HG03196 (cell line): ENCODE measurements around the gene FOXO3.

Source experiments
- ATAC-seq: cut with Tn5 transposase; IDR thresholded peaks from one replicate; pipeline ENCODE4 v1.9.1; 2021; ENCODE audit not compliant: unreplicated experiment

FOXO3 gene

DNA sequence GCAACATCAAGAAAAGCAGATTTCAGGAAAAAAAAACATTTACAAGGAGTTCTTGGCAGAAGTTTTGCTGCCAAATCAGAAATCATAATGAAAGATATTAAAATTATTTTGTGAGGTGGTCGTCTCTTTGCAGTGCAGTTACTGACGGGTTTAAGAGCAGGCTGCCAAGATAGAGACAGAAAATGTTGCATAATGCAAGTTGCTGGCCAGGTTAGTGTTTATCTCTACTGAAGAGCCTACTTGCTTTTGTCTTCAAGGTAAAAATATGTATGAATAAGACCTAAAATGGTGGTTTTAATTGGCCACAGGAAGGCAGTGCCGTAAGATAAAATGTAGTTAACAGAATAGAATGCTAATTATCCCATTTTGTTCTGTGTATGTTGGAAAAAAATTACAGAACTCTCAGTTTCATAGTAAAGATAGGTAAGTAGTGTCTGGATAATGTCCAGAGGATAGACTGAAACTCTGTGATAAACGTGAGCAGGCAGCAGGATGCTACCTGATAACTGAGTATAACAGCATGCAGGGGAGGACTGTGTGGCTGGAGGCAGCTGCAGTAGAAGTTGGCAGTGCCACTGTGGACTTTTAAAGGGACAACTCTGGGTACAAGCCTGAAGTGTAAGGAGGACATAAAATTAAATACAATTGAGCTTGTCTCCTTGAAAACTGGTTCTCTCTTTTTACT is 13.9 kb downstream of the FOXO3 start:
- no peak for ATAC-seq

- ATAC-seq = no peak
Measured at GRCh38 chr6:108575905-108576494, 15.3 kb downstream of the FOXO3 start.

DNA sequence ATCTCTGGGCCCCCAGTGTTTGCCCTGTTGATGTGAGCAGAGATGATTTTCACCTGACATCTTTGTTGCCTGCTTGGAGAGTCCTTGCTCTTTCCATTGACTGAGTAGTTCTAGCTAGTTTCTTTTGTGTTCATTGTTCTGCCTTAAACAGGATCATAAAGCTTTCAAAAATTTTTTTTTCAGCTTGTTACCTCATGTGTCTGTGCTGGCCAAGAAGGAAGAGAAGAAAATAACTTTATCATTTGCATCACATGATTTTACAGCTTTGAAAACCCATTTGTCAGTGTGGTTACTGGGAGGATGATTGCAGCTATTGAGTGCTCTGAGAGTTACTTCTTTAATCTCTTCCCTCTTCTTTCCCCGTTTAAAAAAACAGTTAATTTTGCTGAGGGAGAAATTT is 16.0 kb downstream of the FOXO3 start:
- no peak for ATAC-seq

DNA sequence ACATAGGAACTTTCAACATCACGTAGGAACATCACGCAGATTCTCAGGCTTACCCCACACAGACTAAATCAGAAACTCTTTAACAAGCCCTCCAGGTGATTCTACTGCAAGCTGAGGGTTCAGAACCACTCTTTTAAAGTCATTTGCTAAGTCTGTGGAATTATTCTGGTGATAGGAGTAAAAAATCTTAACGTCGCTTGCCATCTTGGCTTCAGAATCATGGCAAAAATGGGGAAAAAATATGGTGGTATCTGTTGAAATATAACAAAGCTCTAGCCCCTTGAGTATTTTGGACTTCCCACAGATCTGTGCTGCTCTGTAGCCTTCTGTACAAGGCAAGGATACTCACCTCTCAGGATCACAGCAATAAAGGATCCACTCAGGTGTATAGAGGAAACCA is 17.4 kb downstream of the FOXO3 start:
- ATAC-seq = no peak

DNA sequence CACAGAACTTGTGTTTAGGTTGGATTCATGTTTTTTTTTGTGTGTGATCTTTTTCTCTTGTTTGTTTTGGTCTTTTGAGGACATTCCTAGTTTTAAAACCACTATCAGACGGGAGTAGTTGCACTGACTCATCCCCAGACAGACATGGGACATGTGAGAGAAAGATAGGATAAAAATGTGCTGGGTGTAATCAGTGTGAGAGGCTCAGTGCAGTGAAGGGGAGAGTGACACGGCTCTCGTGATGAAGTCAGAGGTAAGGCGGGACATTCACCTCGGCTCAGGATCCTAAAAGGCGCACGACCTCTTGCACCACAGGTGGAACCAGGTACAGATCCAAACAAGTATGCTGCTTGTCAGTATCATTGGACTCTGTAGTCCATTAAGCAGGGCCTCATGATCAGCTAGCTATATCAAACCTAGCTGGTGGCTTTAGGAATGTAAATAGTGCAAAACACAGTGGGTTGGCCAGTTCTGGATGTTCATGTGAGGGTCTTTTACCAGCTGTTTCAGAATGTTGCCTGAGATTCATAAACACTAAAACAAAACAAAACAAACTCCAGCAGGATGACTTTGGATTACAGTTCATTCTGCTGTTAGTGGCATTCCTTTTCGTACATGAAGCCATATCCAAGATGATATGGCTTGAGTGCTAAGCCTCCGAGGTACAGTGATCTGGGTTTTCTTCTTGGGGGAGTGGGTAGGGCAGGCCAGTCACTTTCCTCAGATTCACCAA is 18.0 kb downstream of the FOXO3 start:
- no peak for ATAC-seq

GRCh38 chr6:108579328-108579721 is 18.6 kb downstream of the FOXO3 start:
- ATAC-seq = no peak

- ATAC-seq = no peak
Measured at GRCh38 chr6:108580646-108581045, 19.9 kb downstream of the FOXO3 start.

DNA sequence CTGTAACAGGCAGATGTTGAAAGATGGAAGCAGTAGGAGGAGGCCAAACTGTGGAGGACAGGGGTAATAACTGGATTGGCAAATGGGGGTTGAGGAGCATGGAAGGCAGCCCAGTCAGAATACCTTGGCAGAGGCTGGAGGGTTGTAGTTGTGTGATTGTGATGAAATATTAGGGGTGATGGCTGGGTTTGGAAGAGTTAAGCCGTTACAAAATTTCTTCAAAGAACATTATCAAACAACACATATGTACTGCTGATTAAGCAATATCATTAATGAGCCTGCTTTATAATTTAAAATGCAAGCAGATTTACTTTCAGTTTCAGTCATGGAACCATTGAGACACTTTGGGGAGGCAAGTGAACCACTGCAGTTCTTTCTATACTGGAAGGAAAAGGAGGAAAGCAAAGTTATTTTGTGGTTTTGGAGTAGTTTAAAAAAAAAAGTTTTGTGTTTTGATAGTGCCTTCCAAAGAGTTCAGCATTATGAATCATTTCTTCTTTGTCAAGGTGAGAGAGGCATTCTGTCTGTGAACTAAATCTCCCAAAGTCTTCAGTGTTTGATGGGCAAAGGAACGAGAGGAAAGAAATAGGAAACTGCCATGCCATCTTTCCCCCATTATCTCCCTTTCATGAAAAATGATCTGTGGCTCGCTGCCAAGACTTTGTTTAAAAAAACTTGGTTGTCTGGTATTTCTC is 20.7 kb downstream of the FOXO3 start:
- no peak for ATAC-seq

GRCh38 chr6:108581932-108582475 is 21.3 kb downstream of the FOXO3 start:
- ATAC-seq = no peak

GRCh38 chr6:108582618-108583017 is 21.9 kb downstream of the FOXO3 start:
- no peak for ATAC-seq

DNA sequence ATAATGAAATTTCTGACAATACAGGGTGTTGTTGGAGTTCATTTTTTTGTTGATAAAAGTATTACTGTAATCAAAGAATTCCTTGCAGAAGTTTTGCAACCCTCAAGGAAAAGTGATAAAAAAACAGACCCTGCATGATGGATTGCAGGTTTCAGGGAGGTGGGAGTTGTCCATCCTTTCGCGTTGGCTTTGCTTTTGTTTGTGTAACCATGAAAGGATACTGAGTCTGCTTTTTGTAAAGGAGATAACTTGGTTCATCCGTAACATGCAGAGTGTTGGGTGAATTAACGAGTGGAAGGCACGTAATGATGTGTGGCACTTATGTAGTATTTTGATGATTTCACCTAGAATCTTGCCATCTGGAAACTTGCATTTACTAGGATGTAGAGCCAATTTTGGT is 23.6 kb downstream of the FOXO3 start:
- no peak for ATAC-seq

GRCh38 chr6:108585359-108585758 is 24.6 kb downstream of the FOXO3 start:
- no peak for ATAC-seq

GRCh38 chr6:108585921-108586536 is 25.3 kb downstream of the FOXO3 start:
- no peak for ATAC-seq

DNA sequence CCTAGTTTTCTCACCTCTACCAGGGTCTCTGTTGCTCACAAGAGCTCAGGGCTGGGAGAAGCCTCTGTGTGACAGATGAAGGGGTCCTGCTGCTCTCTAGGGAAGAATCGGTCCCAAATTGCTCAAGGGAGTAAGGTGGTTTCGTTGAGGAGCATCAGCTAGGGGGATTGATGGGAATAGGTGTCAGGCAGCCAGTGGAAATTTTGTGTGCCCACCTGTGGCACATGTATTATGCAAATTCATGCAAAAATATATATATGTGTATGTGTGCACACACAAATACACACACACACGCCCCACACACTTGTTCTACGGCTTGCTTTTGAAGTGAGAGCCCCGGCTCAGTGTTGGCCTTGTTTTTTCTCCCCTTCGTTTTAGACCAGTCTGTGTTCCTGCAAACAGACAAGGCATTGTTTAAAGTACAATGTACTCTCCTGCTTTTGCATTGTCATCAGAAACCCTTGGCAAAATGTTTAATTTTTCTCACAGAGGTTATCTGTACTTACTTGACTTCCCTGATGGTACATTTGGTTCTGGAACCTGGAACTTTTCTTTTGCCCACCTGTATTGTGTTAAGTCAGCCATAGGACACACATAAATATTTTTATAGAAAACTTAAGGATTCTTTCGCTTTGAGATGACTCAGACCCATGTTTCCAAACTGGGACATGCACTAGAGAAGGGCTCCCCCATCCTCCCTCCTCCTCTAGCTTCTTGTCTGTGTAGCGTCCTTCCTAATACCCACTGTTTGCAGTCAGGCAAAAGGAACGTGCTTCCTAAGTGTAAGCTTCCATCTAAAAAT is 26.7 kb downstream of the FOXO3 start:
- no peak for ATAC-seq

DNA sequence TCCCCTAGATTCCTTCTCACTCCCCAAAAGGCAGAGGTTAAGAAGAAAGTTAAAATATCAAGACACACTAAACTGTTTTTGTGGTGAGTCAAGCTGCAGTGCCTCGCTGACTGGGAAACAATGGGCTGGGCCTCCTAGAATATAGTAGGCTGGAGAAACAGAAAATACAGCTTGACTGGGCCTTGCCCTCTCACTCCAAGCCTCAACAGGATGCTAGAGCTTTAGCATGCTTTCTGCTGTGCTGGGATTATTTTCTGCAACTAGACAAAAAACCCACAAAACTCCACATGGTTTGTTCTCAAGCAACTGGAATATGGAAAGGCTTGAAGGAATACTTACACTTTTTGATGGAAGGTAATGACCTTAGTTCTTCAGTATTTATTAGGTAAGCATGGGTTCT is 27.9 kb downstream of the FOXO3 start:
- ATAC-seq = no peak

GRCh38 chr6:108589244-108589791 is 28.6 kb downstream of the FOXO3 start:
- ATAC-seq = no peak

DNA sequence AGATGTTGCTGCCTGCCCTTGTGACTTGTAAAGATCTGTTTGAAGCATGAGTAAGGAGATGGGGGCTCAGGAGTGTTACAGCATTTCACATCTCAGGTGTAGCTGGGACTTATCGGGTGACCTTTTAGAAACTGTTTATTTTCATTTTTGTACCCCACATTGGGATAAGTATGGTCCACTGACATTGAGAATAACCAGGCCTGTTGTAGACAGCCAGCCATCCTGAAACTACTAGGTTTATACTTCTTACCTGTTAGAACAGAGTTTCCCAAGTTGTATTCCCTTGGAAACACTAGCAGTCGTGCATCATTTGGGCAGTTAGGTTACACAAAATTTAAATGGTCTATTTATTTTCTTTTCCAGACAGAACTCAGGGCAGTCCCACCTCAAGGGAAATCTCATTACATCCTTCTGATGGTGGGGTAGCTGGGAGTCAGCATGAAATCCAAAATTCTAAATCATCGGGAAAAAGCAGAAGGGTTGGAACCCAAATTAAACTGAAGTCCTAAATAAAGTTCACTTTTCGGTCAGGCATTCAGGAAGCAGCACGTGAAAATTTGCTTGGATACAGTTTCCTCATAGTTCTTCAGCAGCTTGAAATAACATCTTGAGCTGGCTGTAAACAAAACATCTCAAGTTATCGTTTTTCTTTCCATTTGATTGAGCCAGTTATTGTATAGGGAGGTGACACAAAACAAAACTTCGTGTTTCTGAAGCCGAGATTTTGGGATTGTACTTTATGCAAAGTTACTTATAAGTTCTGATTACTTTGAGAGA is 30.5 kb downstream of the FOXO3 start:
- no peak for ATAC-seq

DNA sequence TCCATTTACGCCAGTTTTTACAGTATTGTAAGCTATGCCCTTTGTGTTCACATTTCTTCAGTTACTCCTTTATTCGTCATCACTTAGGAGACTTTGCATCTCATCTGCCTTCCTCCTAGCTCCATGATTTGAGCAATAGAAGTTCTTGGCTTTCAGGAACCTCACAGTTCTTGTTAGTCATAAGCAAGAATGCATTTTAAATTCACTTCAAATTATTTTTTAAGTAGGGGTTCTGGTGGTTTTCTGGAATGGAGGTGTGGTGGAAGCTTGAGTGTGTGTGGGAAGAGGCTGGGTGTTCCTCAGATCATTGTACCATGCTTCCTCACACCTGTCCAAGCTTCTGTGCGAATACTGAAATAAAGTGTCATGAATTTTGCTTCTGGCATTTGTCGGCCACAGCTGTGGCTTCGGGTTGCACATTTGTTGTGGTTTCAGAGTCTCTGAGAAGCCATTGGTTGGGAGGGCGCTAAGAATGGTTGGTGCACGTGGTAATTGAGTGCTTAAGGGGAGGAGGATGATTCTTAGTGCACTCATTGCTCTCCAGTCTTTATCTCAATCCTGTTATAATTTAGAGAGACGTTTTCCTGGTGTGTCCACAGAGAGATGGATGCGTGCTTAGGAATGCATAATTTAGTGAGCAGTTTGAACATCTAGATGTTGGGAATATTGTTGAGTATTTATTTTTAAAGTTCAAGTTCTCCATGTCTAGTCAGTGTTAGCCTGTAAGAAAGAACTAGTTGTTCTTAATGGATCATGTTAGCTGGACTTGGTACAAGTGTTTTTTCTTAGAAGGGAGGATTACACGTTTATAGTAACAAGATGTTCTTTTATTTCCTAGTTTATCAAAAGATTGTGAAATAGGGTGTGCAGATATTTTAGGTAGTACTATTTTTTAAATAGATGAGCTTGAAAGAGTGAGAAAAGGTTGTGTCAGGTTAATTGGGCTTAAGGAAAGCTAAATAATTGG is 31.9 kb downstream of the FOXO3 start:
- ATAC-seq = no peak
